PFSK-1 (cell line): ENCODE measurements around the gene SAPCD1.

Experiments
- FOXP2 ChIP-seq: optimal IDR thresholded peaks from 2 replicates; pipeline ENCODE3; 2011; ENCODE audit warnings: borderline replicate concordance, control low read depth, inconsistent platforms; ENCODE audit not compliant: insufficient read depth; ENCODE audit errors: extremely low read length, extremely low read depth
- POLR2AphosphoS5 ChIP-seq: IDR thresholded peaks from 2 replicates; pipeline ENCODE4 v1.6.1; 2012; ENCODE audit warnings: low read depth, mild to moderate bottlenecking, control low read depth, low read length, moderate library complexity
- REST ChIP-seq, 2 experiments: IDR thresholded peaks; 2 replicates each; pipeline versions ENCODE4 v1.6.1 to v1.8.0; 2011 to 2012; ENCODE audit warnings: low read depth in 2 of 2, low read length in 2 of 2, control low read depth in 1 of 2, inconsistent platforms in 1 of 2, mild to moderate bottlenecking in 1 of 2, moderate library complexity in 1 of 2; ENCODE audit not compliant: insufficient read depth in 1 of 2
- SIN3A ChIP-seq: IDR thresholded peaks from 2 replicates; pipeline ENCODE4 v1.6.1; 2012; ENCODE audit warnings: mild to moderate bottlenecking, low read length, moderate library complexity, borderline replicate concordance; ENCODE audit not compliant: insufficient read depth
- TAF1 ChIP-seq: IDR thresholded peaks from 2 replicates; pipeline ENCODE4 v1.6.1; 2012; ENCODE audit warnings: low read length, control low read depth, borderline replicate concordance; ENCODE audit not compliant: insufficient read depth

The SAPCD1 gene

GRCh38 chr6:31785475-31785874, 23.0 kb downstream of the SAPCD1 start:
- TF ChIP-seq REST (IDR thresholded peaks at IDR 0.05; ENCODE audit: insufficient read depth in 1 of 2, low read depth in 2 of 2, low read length in 2 of 2) (no peak), FOXP2 (no peak), POLR2AphosphoS5 (no peak), TAF1 (no peak), SIN3A (no peak)

- TF ChIP-seq POLR2AphosphoS5 = peak; percentile 40
- TF ChIP-seq TAF1 = no peak
Measured at GRCh38 chr6:31791324-31792089, 29.1 kb downstream of the SAPCD1 start.

GRCh38 chr6:31792090-31792374, 29.6 kb downstream of the SAPCD1 start:
- TF ChIP-seq REST (IDR thresholded peaks at IDR 0.05; ENCODE audit: insufficient read depth in 1 of 2, low read depth in 2 of 2, low read length in 2 of 2) = no peak
- no peak for TF ChIP-seq TAF1
- no peak for TF ChIP-seq POLR2AphosphoS5
- no peak for TF ChIP-seq SIN3A
- TF ChIP-seq FOXP2 = no peak

GRCh38 chr6:31792761-31793171, 30.3 kb downstream of the SAPCD1 start:
- TF ChIP-seq REST (IDR thresholded peaks at IDR 0.05; ENCODE audit: insufficient read depth in 1 of 2, low read depth in 2 of 2, low read length in 2 of 2) = no peak
- no peak for TF ChIP-seq SIN3A
- TF ChIP-seq TAF1 = no peak
- no peak for TF ChIP-seq POLR2AphosphoS5
- TF ChIP-seq FOXP2 = no peak

- TF ChIP-seq TAF1 (peak; percentile 13; the same call in 1 of the 2 replicates), POLR2AphosphoS5 (no peak)
Measured at GRCh38 chr6:31794294-31794865, 31.9 kb downstream of the SAPCD1 start.

- no peak for TF ChIP-seq REST (IDR thresholded peaks at IDR 0.05; ENCODE audit: insufficient read depth in 1 of 2, low read depth in 2 of 2, low read length in 2 of 2)
- no peak for TF ChIP-seq POLR2AphosphoS5
- 0 out of 2 replicates have a peak, but pooled peaks have one; percentile 3 for TF ChIP-seq TAF1
- TF ChIP-seq SIN3A = peak; percentile 35; the same call in 1 of the 2 replicates
Measured at GRCh38 chr6:31794866-31795615, 32.6 kb downstream of the SAPCD1 start.
